ENCODE measurements around the gene PPP1R16B. TPM values are rescaled to one million over a fixed set of nuclear protein-coding genes. Genes with fewer than 3 reads are reported as not detected.

PPP1R16B gene
- total and polyA plus RNA-seq, 2 of the 8 experiments (the other 6 are each of a cell fraction or from before 2014, with no cell fraction given), result 2.6 to 8.9 TPM

DNA sequence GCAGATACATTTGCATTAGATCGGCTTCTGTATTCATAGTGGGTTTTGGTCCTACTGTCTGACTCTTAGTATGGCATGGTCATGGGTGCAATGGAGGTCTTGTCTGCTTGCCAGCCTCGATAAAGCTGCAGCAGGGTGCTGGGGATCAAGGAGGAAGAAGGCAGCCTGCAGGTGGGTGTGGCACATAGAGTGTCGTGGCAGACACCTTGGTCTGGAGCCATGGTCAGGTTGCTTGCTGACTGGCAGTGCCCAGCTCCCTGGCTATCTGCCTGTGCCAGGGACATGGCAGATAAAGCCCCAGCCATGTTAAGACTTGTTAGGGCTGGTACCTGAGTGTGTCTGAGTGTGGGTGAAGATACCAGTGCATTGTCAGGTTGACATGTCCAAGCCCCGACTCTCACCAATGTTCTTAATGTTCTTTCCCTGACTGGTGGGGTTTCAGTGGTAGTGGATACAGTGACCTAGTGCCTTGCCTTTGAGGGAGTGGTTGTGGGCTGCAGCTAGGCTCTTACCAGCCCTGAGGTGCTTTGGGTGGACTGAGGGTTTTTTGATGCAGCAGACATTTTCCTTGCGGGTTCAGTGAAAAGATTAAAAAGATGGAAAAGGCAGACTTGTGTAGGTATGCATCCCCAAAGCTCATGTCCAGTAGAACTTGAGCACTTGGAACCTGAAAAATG is 122.5 kb downstream of the PPP1R16B start:
- TF ChIP-seq CBX8 (IDR thresholded peaks at IDR 0.05; ENCODE audit: borderline replicate concordance, low read depth, low read length) (no peak), POLR2AphosphoS5 (IDR thresholded peaks at IDR 0.05; ENCODE audit: low read depth, low read length) (0 out of 2 replicates have a peak, but pooled peaks have one; percentile 33)
- H2BK120ac ChIP-seq (replicated peaks; ENCODE audit: low read depth, low read length), result no peak overlapping the region
- no peaks in the 10 kb centered on the region for H3K9me3 ChIP-seq (ENCODE audit: insufficient read depth in 2 of 2, low read depth in 1 of 2, low read length in 1 of 2)
- H3K9ac ChIP-seq (replicated peaks in 1 of 4; ENCODE audit: extremely low read depth in 1 of 4, low read depth in 3 of 4, low read length in 3 of 4), result 0 out of 7 replicates have a peak overlapping the region, but pooled peaks of 1 of the 4 experiments have one; percentile 37
- CTCF ChIA-PET (ENCODE audit: partially characterized antibody), result interaction anchor here (0.5 to 1.4 kb wide), 4 partner anchors 9 to 236 kb away, joined by 3 read pairs; no protein-coding TSS in a partner anchor
- H3K56ac ChIP-seq (replicated peaks; ENCODE audit: insufficient read length, low read depth, low read length), result no peak overlapping the region
- H3K79me1 ChIP-seq (ENCODE audit: low read depth, low read length), result peaks cover 15% of the 10 kb centered on the region
- no peak overlapping the region for H3K18ac ChIP-seq (ENCODE audit: extremely low read depth, low read length)
- peaks cover 13% of the 10 kb centered on the region for H3K23me2 ChIP-seq (ENCODE audit: low read depth, low read length)
- no peak overlapping the region for H4K5ac ChIP-seq (ENCODE audit: insufficient read length, low read depth, low read length)
- FAIRE-seq (no peak), DNase-seq (ENCODE audit: low read depth in 1 of 2, low spot score in 2 of 2) (no peak)
- H3K23ac ChIP-seq (ENCODE audit: insufficient read length), result no peak overlapping the region
- no peak overlapping the region for H3K4ac ChIP-seq (replicated peaks; ENCODE audit: insufficient read length, low read depth, low read length)
- peak overlapping the region; percentile 5; the same call in 1 of the 2 replicates for H2AK5ac ChIP-seq (ENCODE audit: low read depth, low read length)
- no peak overlapping the region for H2AFZ ChIP-seq (ENCODE audit: low read length)
- H3K4me1 ChIP-seq (replicated peaks in 1 of 4; ENCODE audit: control insufficient read depth in 3 of 4, insufficient read depth in 4 of 4, low read length in 3 of 4), result peaks cover 6 to 12% (median 8%) of the 10 kb centered on the region in 4 experiments
- H2BK15ac ChIP-seq (ENCODE audit: low read length), result 0 out of 2 replicates have a peak overlapping the region, but pooled peaks have one; percentile 16
- no peak overlapping the region for H2BK20ac ChIP-seq (ENCODE audit: low read length)
- peaks cover 12 to 18% of the 10 kb centered on the region in 2 experiments for H4K20me1 ChIP-seq (replicated peaks in 1 of 2; ENCODE audit: control insufficient read depth in 1 of 2, insufficient read depth in 2 of 2, low read length in 2 of 2)
- no peaks in the 10 kb centered on the region for H3K27me3 ChIP-seq (replicated peaks in 1 of 4; ENCODE audit: control insufficient read depth in 3 of 4, extremely low read depth in 1 of 4, insufficient read depth in 3 of 4, low read length in 3 of 4)
- no peak overlapping the region for H2BK12ac ChIP-seq (ENCODE audit: low read depth, low read length)
- H3K27ac ChIP-seq (ENCODE audit: low read depth, low read length), result no peak overlapping the region
- H3K79me2 ChIP-seq (ENCODE audit: control insufficient read depth in 1 of 2, insufficient read depth in 2 of 2, low read length in 2 of 2), result peaks cover 43 to 64% of the 10 kb centered on the region in 2 experiments
- H3K36me3 ChIP-seq (ENCODE audit: control insufficient read depth in 2 of 4, insufficient read depth in 4 of 4, low read length in 3 of 4), result peaks cover 0 to 5% (median 2%) of the 10 kb centered on the region in 4 experiments; a peak in 3 of 8 replicates
- POLR2A ChIA-PET (ENCODE audit: partially characterized antibody), result interaction anchor here (1.3 to 5.9 kb wide), 4 partner anchors 11 to 113 kb away, joined by 4 to 57 read pairs (median 30); partner anchors contain the start of gene DHX35
- peak overlapping the region; percentile 55 for H2BK5ac ChIP-seq (ENCODE audit: low read depth, low read length)
- H3K4me3 ChIP-seq (ENCODE audit: extremely low read depth in 1 of 4, insufficient read depth in 2 of 4, low read depth in 3 of 4, low read length in 4 of 4), result peak overlapping the region; percentile 22 to 90 (median 24); a peak in 6 of 8 replicates
- peak overlapping the region; percentile 70 to 79 for H3K4me2 ChIP-seq (ENCODE audit: insufficient read depth in 1 of 2, low read depth in 2 of 2, low read length in 2 of 2)
- no peak overlapping the region for H4K8ac ChIP-seq (ENCODE audit: extremely low read depth, insufficient read depth, low read length)
- H3K14ac ChIP-seq (ENCODE audit: insufficient read length), result no peak overlapping the region
- 84% methylated on average over 5 of the region's 5 CpGs; no CpG with 5 or more reads in 1 of the 2 experiments for WGBS, 2 experiments (ENCODE audit: extremely low coverage in 1 of 2, insufficient coverage in 1 of 2, insufficient read length in 1 of 2, insufficient replicate concordance in 2 of 2, low coverage in 1 of 2, low lambda C conversion rate in 2 of 2, missing lambda C conversion rate in 1 of 2)
- H4K91ac ChIP-seq (replicated peaks; ENCODE audit: insufficient read length, low read length), result no peak overlapping the region
